ENCODE measurements around the gene MLEC.
"Not testable (repeated sequence)": the region's sequence is repeated elsewhere in the genome, so short reads cannot be mapped to it uniquely, and the experiment has no call there.

The MLEC gene

GRCh38 chr12:120721866-120722265 lies 34.9 kb downstream of the MLEC start:
- DNase-seq = no peak

- DNase-seq = no peak
Measured at GRCh38 chr12:120722784-120723183, 35.8 kb downstream of the MLEC start.

- no peak for DNase-seq
Measured at GRCh38 chr12:120724720-120725119, 37.8 kb downstream of the MLEC start.

GRCh38 chr12:120725151-120725658 lies 38.3 kb downstream of the MLEC start:
- DNase-seq = no peak

- peak; percentile 94 for DNase-seq
Measured at GRCh38 chr12:120725659-120726509, 38.9 kb downstream of the MLEC start, which contains the start of gene ACADS. Gene ACADS, plus strand, starts transcription at chr12:120725826. Its CDS starts 60 bp downstream, at chr12:120725886.

- DNase-seq = no peak
Measured at GRCh38 chr12:120726510-120726793, 39.5 kb downstream of the MLEC start.

- DNase-seq = no peak
Measured at GRCh38 chr12:120726961-120727360, 40.0 kb downstream of the MLEC start.

GRCh38 chr12:120732198-120732597 lies 45.2 kb downstream of the MLEC start:
- not testable (repeated sequence) for DNase-seq

- DNase-seq = no peak
Measured at GRCh38 chr12:120733574-120733973, 46.6 kb downstream of the MLEC start.

GRCh38 chr12:120734210-120734609 lies 47.3 kb downstream of the MLEC start:
- no peak for DNase-seq

GRCh38 chr12:120735181-120735580 lies 48.2 kb downstream of the MLEC start:
- no peak for DNase-seq

- no peak for DNase-seq
Measured at GRCh38 chr12:120736404-120737331, 49.7 kb downstream of the MLEC start.

GRCh38 chr12:120737557-120738251 lies 50.8 kb downstream of the MLEC start:
- DNase-seq = no peak

GRCh38 chr12:120738252-120739030 lies 51.5 kb downstream of the MLEC start:
- no peak for DNase-seq

- no peak for DNase-seq
Measured at GRCh38 chr12:120739031-120739762, 52.2 kb downstream of the MLEC start.

GRCh38 chr12:120739821-120740613 lies 53.1 kb downstream of the MLEC start:
- DNase-seq = no peak

- no peak for DNase-seq
Measured at GRCh38 chr12:120740871-120741270, 53.9 kb downstream of the MLEC start.

- no peak for DNase-seq
Measured at GRCh38 chr12:120741476-120742421, 54.8 kb downstream of the MLEC start.

- no peak for DNase-seq
Measured at GRCh38 chr12:120744922-120745493, 58.1 kb downstream of the MLEC start.
